ENCODE measurements around the gene OR9G4.

The OR9G4 gene

DNA sequence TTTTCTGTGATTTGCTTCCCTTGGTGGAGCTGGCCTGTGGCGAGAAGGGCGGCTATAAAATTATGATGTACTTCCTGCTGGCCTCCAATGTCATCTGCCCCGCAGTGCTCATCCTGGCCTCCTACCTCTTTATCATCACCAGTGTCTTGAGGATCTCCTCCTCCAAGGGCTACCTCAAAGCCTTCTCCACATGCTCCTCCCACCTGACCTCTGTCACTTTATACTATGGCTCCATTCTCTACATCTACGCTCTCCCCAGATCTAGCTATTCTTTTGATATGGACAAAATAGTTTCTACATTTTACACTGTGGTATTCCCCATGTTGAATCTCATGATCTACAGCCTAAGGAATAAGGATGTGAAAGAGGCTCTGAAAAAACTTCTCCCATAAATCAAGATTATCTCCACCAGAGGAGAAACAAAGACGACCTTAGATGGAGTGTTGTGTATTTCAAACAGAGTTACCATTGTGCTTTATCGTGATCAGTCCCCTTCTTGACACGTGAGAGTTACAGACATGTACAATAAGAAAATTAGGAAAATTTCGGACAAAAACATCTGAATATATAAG, 47.5 kb downstream of the OR9G4 start:
- Histone ChIP-seq H3K4me1 (ENCODE audit: insufficient read depth, low read length) (0 out of 2 replicates have a peak, but pooled peaks cover 3% of the 10 kb centered on the region), H3K36me3 (ENCODE audit: insufficient read depth, low read length) (no peaks in the 10 kb centered on the region), H3K9me3 (ENCODE audit: control insufficient read depth, insufficient read depth, low read length) (no peaks in the 10 kb centered on the region), H3K9ac (ENCODE audit: low read depth, low read length) (no peak overlapping the region)

DNA sequence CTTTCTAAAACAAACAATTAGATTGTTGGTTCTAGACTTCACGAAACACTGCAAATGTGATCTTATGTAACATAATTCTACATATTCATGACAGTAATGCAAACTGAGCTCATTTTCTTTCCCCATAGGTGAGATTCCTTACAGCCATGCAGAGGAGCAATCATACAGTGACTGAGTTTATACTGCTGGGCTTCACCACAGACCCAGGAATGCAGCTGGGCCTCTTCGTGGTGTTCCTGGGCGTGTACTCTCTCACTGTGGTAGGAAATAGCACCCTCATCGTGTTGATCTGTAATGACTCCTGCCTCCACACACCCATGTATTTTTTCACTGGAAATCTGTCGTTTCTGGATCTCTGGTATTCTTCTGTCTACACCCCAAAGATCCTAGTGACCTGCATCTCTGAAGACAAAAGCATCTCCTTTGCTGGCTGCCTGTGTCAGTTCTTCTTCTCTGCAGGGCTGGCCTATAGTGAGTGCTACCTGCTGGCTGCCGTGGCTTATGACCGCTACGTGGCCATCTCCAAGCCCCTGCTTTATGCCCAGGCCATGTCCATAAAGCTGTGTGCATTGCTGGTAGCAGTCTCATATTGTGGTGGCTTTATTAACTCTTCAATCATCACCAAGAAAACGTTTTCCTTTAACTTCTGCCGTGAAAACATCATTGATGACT, 48.1 kb downstream of the OR9G4 start:
- Histone ChIP-seq H3K9me3 (ENCODE audit: control insufficient read depth, insufficient read depth, low read length) (no peaks in the 10 kb centered on the region), H3K36me3 (ENCODE audit: insufficient read depth, low read length) (no peaks in the 10 kb centered on the region), H3K9ac (ENCODE audit: low read depth, low read length) (no peak overlapping the region), H3K4me1 (ENCODE audit: insufficient read depth, low read length) (0 out of 2 replicates have a peak, but pooled peaks cover 3% of the 10 kb centered on the region)

DNA sequence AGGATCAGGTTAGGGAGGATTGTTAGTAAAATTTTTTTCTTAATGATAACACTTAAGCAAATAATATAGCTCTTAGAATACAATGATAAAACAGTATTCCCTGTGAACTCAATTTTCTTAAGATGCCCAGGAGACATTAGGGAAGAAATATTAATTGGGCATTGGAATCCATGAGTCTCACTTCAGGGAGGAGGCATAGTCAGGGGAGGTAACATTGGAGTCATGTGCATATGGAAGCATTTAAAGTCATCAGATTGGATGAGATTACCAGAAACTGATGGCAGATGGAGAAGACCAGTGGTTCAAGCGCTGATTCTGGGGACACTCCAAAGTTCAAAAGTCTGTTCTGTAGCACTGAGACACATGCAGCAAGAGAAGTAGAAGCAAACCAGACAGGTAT, 49.7 kb downstream of the OR9G4 start, which contains the start of gene OR9G1:
Gene OR9G1, plus strand, starts transcription at position 301 of the 400 bp plus-strand sequence. CDS start 1,293 bp downstream, outside the sequence.
- H3K36me3 ChIP-seq (ENCODE audit: insufficient read depth, low read length) = no peaks in the 10 kb centered on the region
- no peak within 1 kb of the TSS for H3K9ac ChIP-seq (ENCODE audit: low read depth, low read length)
- H3K4me1 ChIP-seq (ENCODE audit: insufficient read depth, low read length) = 0 out of 2 replicates have a peak, but pooled peaks cover 3% of the 10 kb centered on the region
- H3K9me3 ChIP-seq (ENCODE audit: control insufficient read depth, insufficient read depth, low read length) = no peaks in the 10 kb centered on the region

DNA sequence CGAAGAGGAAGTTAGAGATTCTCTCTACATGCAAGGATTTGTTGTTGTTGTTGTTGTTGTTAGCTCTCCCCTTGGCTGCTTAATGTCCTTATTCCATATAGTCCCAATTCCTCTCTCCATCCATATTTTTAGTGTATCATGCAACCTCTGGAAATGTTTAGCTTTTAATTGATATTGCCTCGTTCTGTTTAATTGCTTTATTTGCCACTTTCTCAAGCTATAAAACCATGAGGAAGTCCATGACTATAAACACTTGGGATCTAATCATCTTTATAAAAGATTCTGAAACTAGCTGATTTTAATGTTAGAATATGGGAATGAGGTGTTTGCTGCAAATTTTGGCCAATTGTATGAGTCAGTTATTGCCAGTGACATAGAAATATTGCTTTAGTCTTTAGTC, 55.1 kb downstream of the OR9G4 start:
- Histone ChIP-seq H3K4me1 (ENCODE audit: insufficient read depth, low read length) (no peaks in the 10 kb centered on the region), H3K9me3 (ENCODE audit: control insufficient read depth, insufficient read depth, low read length) (no peaks in the 10 kb centered on the region), H3K36me3 (ENCODE audit: insufficient read depth, low read length) (no peaks in the 10 kb centered on the region), H3K9ac (ENCODE audit: low read depth, low read length) (no peak overlapping the region)
